CD4-positive, alpha-beta T cell treated with Interleukin-17A for 4 hours (primary cell): ENCODE results near the gene GJB4.
"Not testable (repeated sequence)": the region's sequence is repeated elsewhere in the genome, so short reads cannot be mapped to it uniquely, and the experiment has no call there.

Experiments used
- DNase-seq: peaks from one replicate; pipeline ENCODE4 v3.0.0-alpha.2; 2020; ENCODE audit warnings: mixed read lengths

Gene GJB4

DNA sequence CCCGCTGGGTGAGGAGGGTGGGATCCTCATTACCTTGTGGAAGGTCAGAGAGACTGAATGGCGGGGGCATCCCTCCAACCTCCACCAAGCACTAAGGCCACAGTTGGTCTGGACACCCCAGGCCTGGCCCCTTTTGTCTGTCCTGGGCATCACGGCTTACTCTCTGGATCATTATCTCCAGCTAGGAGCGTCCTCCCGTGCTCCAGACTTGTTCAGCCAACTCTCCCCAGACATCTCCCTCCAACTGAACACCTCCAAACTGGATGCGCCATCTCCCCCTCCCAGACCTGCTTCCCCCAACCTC is 11.9 kb upstream of the GJB4 start:
- DNase-seq: no peak

DNA sequence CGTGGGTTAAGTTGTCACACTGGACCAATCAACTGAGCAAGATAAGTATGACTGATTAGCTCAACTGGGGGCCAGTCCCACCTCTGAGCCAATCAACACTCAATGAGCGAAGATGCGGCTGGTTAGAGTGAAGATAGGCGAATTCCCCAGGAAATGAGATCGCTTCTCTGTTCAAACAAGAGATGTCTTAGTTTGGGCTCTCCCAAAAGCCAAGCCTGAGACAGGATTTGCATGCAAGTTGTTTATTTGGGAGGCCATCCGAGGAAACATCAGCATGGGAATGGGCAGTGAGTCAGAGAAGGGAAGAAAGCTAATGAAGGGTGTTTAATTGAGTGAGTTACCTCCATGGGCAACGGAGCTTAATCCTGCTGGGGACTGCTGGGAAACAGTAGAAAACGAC is 9.5 kb upstream of the GJB4 start:
- DNase-seq: no peak

DNA sequence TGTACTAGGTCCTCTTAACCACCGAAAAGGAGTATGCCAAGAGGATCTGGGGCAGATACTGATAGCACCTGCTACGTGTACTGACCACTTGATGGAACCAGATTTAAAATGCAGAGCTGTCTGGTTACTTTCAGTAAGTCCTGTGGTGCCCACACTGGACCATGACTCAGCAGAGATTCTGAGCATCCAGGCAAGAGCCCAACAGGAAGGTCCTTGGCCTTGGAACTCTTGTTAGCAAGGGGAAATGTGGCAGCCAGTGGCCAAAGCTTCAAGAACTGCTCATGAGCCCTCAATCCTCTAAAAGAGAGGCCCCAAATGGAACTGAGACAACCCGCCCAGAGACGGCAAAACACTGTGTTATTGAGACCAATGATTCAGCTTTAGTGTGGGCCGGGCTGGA is 8.9 kb upstream of the GJB4 start:
- no peak for DNase-seq

GRCh38 chr1:34753163-34753562 is 6.4 kb upstream of the GJB4 start:
- no peak for DNase-seq

GRCh38 chr1:34754964-34755637 is 4.4 kb upstream of the GJB4 start, which contains the start of gene GJB5:
Gene GJB5 (plus strand): TSS chr1:34755047. CDS start chr1:34757331, 2,284 bp downstream.
- no peak for DNase-seq

- DNase-seq: no peak
These were observed 3.6 kb upstream of the GJB4 start for GRCh38 chr1:34755961-34756360.

- no peak for DNase-seq
These were observed 2.2 kb upstream of the GJB4 start for GRCh38 chr1:34757386-34757785.

DNA sequence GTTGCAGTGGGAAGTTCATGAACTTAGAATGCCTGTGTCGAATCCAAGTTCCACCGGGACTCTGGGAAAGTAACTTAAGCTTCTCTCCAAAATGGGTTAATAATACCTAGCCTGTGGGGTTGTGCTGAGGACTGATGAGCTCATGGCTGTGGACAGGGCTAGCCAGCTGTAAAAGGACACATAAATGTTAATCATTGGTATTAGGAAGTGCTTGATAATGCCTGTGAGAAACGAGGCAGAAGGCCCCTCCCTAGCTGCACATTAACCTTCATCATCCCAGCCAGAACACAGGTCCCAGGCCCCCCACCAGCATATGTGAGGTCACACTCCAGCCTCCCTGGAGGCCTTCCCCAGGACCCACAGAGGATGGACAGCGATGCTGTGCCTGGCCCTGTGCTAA is 789 bp upstream of the GJB4 start:
- DNase-seq: no peak

GRCh38 chr1:34761176-34761761 is 1.7 kb downstream of the GJB4 start:
- no peak for DNase-seq

GRCh38 chr1:34761776-34762307 is 2.3 kb downstream of the GJB4 start:
- DNase-seq: no peak

GRCh38 chr1:34762474-34763141 is 3.1 kb downstream of the GJB4 start:
- no peak for DNase-seq

GRCh38 chr1:34763142-34763781 is 3.7 kb downstream of the GJB4 start:
- no peak for DNase-seq

- no peak for DNase-seq
These were observed 9.3 kb downstream of the GJB4 start for GRCh38 chr1:34768856-34769255.

DNA sequence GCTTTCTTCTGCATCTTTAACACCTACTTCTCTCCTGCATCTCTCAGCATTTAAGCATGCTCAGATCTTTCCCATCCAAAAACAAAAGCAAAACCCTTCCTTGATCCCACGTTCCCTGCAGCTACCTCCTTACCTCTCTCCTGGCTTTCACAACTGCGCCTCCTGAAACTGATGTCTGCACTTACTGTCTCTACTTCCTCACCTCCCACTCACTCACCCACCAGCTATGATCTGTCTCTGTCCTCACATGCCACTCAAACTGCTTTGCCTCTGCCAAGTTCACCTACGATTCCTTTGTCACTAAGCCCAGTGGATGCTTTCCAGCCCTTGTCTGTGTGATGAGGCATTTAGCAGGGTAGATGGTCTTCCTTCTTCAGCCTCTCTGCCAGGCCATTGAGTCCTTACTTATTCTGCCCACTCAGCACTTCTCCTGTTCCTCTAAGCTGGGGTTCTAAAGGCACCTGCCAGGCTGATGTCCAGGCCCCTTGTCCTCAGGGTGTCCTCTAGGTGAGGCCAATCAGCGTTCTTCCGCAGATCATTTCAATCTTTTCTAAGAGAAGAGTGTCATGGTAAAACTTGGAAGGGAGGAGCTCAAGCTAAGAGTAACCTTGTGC is 11.5 kb downstream of the GJB4 start:
- DNase-seq: no peak

- no peak for DNase-seq
These were observed 12.2 kb downstream of the GJB4 start for GRCh38 chr1:34771573-34772371.

- DNase-seq: not testable (repeated sequence)
These were observed 13.6 kb downstream of the GJB4 start for GRCh38 chr1:34773114-34773513.

DNA sequence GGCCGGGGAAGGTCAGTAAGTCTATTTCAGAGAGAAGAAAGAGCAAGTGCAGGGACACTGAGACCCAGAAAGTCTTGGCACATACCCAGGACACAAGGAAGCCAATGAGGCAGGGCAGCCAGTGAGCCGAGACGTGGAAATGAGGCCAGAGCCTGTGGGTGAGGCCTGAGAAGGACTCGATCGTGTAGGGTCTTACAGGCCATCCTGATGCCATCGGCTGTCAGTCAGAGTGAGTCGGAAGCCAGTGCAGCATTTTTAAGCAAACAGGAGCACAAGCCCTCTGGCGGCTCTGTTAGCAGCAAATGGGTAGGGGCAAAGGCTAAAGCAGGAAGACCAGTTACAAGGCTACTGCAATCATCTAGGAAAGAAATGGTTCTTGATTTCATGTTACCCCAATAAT is 15.4 kb downstream of the GJB4 start:
- DNase-seq: no peak

DNA sequence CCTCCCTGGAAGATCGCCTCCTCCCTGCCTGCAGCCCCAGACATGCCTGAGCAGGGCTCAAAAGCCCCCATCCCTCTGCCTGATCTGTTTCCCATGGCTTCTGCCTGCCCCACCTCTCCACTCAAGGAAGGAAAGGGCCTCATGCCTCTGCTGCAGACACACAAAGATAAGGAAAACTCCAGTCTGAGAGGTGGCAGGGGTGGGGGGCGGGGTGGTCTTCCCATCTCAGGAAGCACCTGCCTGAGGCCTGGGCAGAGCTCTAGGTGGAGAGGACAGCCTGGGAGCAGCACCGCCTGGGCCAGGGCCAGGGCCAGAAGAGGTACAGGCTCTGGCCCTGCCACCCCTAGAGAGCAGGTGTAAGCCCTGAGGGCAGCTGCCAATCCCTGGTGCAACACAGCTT is 17.4 kb downstream of the GJB4 start:
- no peak for DNase-seq

DNA sequence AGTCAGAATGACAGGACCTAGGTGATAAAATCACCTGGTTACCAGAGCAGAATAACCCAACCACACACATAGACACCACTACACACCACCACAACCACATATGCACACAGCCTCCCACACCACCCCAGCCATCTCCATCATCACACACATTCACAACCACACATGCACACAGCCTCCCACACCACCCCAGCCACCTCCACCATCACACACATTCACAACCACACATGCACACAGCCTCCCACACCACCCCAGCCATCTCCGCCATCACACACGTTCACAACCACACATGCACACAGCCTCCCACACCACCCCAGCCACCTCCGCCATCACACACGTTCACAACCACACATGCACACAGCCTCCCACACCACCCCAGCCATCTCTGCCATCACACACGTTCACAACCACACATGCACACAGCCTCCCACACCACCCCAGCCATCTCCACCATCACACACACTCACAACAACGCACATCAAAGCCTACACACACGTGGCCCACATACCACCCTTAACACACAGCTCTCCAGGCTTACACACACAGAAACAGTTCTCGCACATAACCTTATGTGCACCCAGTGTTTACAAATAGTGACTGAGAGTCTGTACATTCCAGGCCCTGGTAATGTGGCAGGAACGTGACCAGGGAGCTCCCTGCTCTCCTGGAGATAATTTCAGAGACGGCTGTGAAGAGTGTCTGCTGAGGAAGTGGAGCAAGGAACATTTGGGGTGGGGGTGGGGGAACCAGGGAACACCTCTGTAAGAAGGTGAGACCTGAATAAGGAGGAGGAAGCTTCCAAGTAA is 18.2 kb downstream of the GJB4 start:
- no peak for DNase-seq

- DNase-seq: no peak
These were observed 18.8 kb downstream of the GJB4 start for GRCh38 chr1:34778381-34778780.

GRCh38 chr1:34779005-34779404 is 19.5 kb downstream of the GJB4 start:
- DNase-seq: no peak

DNA sequence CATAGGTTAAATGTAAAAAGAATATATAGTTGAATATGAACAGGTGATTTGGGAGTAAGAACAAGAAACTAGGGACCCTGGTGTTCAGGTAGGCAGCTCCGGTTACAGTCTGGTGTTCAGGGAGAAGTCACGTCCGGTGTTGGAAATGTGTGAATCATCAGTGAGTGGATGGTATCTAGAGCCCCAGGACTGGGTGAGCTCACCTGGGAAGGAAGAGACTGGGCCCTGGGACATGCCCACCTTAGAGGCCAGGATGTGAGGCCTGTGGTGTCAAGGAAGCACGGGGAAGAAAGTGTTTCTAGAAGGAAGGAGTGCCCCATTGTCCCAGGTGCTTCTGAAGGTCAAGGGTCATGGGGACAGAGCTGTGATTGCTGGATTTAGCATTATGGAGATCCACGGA is 20.0 kb downstream of the GJB4 start:
- no peak for DNase-seq
